Lung microvascular endothelial cell (primary cell): Measurements from ENCODE around the gene ERCC6L2. TPM values are rescaled to one million over a fixed set of nuclear protein-coding genes. Genes with fewer than 3 reads are reported as not detected.
A peak's percentile ranks its signal among the peaks of the same experiment; 100 is the strongest.

Experiments used
- DNase-seq, 2 donors: peaks; one replicate each; pipeline versions ENCODE4 v3.0.0 to v3.0.0-alpha.2; 2010; ENCODE audit warnings: low read depth in 2 of 2
- total RNA-seq: library from RNA; depleted of rRNA; stranded (reverse); fragments of >200 nt; gene quantifications from 2 replicates; pipeline ENCODE4 v1.2.1, GENCODE V29; 2014

ERCC6L2 gene, protein sequence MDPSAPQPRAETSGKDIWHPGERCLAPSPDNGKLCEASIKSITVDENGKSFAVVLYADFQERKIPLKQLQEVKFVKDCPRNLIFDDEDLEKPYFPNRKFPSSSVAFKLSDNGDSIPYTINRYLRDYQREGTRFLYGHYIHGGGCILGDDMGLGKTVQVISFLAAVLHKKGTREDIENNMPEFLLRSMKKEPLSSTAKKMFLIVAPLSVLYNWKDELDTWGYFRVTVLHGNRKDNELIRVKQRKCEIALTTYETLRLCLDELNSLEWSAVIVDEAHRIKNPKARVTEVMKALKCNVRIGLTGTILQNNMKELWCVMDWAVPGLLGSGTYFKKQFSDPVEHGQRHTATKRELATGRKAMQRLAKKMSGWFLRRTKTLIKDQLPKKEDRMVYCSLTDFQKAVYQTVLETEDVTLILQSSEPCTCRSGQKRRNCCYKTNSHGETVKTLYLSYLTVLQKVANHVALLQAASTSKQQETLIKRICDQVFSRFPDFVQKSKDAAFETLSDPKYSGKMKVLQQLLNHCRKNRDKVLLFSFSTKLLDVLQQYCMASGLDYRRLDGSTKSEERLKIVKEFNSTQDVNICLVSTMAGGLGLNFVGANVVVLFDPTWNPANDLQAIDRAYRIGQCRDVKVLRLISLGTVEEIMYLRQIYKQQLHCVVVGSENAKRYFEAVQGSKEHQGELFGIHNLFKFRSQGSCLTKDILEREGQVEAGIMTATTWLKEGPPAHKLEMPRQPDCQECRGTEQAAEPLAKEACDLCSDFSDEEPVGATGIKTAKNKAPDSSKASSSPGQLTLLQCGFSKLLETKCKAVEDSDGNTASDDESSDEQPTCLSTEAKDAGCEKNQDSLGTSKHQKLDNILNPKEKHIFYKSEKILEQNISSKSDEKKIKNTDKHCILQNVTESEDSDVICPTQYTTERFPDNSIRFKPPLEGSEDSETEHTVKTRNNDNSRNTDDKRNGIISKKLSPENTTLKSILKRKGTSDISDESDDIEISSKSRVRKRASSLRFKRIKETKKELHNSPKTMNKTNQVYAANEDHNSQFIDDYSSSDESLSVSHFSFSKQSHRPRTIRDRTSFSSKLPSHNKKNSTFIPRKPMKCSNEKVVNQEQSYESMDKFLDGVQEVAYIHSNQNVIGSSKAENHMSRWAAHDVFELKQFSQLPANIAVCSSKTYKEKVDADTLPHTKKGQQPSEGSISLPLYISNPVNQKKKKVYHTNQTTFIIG (N-terminal part only)
- total RNA-seq, result 29.9 and 48.2 TPM in 2 replicates

DNA sequence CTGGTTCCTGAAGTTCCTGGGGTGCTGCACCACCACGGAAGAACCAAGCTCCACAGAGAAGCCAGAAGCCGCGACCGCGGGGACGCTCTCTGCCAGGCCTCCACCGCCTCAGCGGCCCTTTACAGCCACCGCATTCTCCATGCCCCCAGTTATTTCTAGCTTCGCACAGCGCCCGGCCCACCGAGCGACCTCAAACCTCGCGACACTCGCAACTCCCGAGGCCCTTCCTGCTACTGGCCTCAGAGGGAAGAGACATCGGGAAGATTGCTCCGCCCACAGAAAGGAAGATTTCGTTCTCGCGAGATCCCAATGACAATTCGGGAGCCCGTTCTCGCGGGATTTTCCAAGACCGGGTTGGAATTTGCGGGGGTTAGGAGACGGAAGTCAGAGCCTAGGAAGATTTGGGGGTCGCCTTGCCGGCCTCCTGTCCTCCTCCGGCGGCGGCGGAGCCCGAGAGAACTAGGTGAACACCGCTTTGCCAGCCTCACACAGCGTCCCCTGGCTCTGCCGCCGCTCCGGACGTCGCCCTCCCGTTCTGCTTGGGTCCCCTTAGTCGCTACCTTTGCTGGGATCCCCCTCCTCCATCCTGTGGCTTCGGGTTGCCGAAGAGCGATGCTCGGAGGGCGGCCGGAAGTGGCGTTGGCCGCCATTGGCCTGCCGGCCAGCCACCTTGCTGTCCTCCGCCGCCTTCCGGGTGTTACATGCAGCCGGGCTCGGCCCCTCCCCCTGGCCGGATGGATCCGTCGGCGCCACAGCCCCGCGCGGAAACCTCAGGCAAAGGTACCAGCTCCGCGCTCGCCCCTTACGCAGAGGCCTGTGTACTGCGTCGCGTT is at the start of gene ERCC6L2:
TSS of gene ERCC6L2 (plus strand) at position 387 of the 833 bp plus-strand sequence. CDS start at position 735, 348 bp downstream.
- DNase-seq, result peak; percentile 97 to 99

DNA sequence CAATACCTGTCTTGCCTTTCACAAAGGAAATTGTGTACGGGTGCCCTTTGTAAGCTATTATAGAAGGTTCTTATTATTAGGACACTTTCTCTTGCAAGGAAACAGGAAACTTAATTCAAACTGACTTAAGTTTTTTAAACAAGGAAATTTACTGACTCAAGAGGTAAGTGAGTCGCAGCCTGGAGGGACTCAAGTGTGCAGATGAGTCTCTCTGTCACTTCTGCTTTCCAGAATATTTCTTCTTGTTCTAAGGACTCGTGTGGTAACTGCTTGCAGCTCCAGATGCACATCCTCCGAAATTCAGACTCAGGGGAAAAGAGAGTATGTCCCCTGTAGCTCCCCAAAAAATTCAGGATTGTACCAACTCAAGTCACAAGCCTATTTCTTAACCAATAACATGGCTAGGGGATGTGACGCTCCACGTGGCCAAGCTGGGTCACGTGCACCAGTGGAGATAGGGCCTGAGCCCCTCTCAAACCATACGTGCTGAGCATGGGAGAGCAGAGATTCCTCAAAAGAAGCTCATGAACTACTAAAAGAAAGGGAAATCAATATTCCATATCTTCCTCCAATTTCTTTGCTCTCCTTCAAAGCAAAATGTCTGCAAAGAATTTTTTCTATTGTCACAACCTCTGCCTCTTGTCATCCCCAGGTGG is 49.2 kb upstream of the ERCC6L2 start:
- no peak for DNase-seq

DNA sequence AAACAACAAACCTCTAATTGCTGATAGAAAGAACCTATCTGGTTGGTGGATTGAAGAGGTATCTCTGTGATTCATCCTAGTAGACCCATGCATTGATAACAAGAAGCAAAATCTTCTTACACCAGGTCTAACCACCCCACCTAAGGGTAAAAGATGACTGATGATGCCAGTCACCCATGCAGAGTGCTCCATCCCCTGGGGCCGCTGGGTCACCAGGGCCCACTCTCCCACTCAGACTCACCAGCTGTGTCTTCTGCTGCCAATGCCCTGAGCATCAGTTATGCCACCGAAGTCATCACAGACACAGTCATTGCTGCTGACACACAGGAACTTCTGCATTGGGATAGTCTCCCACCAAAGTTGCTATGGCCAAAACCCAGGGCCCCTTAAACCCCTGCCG is 44.7 kb upstream of the ERCC6L2 start:
- DNase-seq, result no peak

DNA sequence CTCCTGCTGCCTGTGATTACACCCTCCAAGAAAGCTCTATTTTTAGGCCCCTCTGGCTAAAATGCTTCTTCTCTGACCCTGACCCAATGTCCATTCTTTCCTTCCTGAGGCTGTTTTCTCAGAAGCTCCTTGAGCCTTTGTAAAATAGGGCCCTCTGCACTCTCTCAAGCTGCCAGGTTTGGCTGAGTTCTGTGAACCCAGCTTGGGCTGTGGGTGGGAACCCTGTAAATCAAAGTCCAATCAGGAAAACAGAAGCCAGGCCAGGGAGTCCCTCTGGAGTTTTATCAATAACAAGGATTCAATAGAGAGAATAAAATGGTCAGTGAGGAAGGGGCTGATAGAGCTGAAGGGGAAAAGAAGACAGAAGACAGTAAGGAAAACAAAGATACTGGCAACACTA is 43.7 kb upstream of the ERCC6L2 start:
- DNase-seq, result no peak

DNA sequence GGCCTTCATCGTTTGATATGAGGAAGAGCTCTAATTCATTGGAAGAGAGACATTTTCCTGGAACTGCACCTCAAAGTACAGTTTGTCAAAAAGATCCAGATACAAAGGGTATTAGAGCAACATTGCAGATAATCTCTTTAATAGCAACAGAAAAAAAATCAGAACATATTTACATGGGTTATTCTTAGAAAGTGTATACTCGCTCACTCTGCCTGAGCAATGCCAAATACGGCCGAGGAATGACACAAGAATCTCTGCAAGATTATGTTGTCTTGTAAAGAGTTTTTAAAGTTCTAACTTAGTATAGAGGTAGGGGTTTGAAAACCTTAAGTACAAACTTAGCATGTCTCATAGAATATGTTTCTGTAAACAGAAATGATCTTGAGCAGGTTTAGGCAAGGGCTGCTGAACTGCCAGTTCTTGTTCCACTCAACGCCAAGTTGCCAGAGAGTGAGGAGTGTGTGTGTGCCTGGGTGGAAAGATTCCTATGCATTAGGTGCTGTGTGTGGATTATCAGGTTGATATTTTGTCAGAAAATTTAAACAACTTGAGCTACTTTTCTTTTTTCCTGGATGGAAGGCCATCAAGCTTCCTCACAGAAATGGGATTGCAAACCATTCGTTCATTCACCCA is 41.8 kb upstream of the ERCC6L2 start:
- DNase-seq, result no peak

DNA sequence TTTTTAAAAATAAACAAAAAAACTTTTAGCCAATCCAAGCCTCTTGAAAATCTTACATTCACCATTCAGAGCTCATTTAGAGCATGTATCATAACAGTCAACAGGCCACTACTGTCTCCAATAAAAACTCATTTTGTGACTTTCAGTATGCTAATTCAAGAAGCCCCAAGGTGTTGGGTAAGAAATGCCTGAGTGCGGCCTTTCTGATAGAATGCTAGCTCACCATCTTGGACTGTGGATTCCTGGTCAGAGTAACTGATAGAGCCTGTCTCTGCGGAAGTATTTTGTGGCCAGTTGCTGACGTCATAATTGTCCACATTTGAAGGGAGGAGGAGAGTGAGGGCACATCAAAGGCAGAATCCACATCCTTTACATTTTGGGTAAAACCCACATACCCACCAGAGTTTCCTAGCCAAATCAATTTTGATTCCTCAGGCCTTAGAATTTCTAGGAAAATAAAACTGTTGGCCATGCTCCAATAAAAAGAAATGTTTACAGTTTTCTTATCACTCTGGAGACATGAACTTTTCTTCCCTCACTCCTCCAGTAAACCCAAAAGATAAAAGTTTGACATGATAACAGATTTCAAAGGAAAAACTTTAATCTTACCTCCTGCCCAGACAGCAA is 41.1 kb upstream of the ERCC6L2 start:
- DNase-seq, result no peak

DNA sequence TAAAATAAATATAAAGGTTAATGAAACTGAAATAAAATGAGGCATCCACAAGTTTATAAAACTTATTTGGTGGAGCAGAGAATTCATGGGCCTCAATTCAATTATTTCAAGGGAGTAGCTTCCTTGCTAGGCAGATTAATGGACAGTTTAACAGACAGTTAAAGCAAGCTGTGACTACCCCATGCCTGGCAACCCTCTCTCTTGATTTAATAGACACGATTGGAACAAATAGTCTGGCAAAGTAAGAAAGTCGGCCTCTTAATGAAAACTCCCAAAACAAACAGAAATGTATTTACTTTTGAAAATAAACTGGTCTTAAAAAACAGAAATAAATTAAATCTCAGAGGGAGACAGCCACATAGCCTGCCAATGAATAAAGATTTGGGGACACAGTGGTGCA is 40.1 kb upstream of the ERCC6L2 start:
- DNase-seq, result no peak

DNA sequence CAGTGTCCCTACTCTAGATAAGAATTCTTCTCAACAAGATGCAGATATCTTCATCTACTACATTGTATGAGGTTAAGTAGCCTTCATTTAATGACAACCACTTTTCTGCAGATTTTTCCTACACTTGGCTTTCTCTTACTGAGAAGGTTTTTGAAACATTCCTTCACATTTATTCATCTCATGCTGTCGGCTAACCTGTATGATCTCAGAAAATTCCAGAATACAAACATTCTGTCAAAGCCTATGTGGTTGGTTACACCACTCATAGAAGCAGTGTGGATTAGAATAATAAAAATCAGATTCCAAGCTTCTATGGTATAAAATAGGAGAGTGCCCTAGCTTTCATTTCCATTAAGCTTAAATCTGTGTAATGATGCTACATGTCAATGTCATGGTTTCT is 39.4 kb upstream of the ERCC6L2 start:
- DNase-seq, result no peak

DNA sequence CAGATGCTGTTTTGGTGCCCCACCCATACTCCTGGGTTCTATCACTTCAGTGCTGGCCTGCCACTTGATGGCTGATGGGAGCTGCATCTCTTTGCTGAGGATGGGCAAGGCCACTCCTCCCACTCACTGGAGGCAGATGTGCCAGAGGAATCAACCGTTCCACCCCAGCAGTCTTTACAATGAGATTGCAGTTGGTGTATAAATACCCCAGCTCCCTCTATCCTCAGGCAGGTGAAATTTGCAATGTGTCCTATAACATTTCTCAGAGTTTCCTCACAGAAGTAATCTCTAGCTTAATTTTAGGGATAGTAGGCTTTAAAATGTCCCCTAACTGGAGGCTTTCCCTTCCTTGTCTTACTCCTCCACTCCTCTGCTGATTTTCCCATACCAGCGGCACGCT is 36.5 kb upstream of the ERCC6L2 start:
- no peak for DNase-seq

DNA sequence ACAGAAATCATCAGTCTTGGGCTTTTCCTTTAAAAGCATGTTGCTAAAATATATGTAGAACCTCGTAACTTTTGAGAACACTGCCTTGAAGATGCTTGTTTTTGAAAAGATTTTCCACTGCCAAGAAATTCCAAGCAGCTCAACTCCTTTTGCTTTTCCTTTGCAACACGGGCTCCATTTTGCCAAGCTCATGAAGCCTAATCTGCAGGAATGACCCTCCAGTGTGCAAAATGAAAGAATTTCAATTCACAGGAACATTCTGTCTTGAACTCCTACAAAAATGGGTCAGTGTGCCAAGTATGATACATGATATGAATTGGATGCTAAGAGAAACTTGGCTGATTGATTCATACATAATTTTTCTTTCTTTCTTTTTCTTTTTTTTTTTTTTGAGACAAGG is 35.4 kb upstream of the ERCC6L2 start:
- no peak for DNase-seq

DNA sequence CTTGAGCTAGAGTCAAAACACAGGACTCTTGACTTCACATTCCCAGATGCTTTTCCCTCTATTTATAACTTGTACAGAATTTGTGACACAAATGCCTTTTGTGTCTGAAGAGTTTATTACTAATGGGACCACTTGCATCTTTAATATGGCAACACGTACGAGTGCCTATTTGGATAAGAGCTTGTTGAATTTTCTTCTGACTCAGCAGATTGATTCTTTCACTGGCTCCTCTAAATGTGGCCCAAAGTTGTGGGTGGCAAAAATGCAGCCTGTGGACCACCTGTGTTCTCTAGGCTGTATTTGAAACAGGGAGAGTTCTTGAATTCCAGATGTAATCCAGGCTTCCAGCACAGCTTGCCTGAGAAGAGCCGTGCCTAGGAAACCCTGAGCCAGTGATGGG is 34.1 kb upstream of the ERCC6L2 start:
- DNase-seq, result no peak

DNA sequence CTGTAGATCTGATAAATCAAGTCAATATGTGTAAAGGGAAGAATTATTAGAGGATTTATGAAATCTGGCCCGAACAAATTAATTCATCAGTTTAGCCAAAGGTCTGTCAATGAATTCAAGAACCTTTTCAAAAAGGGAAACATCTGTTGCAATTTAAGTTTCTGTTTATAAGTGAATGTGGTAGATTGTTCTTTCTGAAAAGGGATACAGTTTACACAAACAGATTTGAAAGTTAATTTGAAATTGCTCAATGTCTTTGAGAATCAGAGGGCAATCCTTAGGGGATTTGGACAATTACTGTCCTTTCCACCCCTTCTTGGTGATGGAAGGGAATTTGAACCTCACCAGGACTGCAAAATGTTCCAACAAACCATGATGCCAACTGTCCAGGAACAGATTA is 29.7 kb upstream of the ERCC6L2 start:
- no peak for DNase-seq

DNA sequence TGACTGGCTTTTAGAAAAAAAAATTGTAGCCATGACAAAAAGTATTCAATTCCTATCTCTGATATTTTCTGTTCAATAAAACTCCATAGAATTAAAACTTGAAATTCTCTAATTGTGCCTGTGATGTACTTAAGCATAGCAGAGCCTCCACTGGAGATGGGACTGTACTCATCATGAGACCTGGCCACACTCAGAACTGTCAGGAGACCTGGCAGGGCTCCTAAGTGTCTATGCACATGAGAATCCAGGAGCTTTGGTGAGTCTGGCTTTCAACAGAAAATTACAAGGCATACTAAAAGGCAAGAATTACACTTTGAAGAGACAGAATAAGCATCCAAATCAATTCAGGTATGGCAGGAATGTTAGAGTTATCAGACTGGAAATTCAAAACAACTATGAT is 26.7 kb upstream of the ERCC6L2 start:
- no peak for DNase-seq

DNA sequence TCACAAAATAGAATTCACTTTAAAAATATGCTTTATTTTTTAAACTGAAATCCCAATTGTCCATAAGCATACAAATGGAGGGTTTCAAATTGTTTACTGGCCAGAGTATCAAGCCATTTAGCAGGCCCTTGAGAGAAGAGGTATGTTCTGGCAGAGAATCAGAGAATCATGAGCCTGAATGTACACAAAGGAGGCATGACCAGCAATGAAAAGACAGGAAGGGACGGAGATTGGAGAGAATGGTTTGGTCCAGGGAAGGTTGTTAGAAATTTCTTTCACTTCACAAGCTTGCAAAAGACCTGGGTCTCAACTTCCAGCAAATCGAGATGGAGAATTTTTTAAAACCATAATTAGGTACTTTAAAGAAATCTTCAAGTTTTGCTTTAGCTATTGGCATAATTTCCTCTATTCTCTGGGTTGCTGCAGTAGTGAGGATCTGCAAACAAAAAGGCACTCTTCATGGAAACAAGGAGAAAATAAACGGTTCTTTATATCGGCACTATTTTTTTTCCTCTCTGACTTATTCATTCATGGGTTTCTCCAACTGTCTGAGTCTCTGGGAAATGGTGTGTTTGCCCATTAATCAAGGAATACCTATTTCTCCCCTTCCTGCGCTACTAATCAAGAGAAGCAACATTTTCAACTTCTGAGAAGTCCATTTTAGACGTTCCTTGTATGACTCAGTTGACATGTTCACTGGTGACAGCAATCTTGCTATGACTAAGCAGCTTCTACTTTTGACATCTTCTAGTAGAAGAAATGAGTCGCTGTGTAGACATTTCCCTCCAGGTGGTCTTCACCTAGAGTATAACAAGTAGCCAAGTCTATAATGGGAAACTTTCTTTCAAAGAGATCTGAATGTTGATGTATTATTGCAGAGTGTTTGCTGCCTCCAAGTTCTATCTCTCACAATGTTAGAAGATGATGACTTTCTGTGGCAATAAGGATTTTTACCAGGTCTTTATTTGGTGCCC is 23.1 kb upstream of the ERCC6L2 start:
- DNase-seq, result peak in 1 of 2 donors; percentile 68

DNA sequence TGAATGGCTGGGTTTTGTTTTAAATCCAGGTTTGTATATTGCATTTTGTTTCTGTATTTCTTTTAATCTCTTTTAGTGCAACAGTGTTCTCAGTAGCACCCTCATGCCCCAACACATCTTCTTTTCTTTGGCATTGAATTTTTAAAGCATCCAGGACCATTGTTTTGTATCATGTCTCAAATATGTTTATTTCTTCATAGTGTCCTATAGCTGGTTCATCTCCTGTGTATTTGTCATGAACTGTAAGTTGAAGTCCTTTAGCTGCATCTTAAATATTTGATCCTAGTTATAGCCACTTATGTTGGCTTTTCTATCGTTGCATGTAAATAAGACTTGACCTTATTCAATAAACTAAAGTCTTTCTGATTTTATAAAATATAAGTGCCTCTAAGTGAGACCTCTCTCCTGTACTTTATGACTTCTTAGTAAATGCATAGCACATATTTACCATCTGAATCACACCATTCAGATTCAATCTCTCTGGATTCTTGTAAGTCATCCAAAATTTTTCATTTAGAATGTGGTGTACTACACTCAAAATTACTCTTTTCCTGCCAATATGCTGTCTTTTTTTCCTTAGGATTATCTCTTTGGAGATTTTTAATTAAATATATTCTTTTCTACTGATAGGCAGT is 21.0 kb upstream of the ERCC6L2 start:
- peak in 1 of 2 donors; percentile 49 for DNase-seq

DNA sequence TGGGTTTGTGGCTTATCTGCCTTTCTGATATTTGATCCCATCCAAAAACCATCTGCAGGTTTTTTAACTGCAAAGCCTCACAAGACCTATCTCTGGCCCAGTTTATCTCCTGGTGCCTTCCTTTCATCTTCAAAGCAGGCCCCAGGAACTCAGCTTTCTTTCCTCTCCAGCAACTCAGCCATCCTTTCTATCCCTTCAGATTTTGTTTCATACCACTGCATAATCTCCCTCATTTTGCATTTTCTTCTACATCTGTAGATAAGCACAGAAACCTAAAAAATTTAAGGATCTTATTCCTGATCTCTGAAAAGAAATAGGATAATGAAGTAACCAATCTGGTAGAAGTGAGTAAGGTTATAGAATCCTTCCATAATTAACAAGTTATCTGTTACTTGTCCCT is 19.5 kb upstream of the ERCC6L2 start:
- DNase-seq, result no peak

DNA sequence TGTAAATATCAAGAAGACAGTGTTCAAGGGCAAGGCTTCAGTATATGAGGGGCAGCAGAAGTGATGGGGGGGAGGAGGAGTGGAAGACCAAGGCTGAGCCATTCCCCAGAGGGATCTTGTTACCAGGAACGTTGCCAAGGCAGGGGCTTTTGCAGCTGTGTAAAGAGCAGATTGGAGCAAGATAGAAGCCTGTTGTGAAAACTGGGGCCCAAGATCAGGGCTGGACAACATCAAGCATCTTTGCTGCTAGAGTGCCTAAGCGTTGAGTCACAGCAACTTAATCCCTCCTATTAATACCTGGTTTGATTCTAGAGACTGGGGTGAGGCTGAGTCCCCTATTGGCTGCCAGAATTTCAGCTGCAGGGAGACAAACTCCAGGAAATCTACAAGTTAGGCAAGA is 18.4 kb upstream of the ERCC6L2 start:
- peak in 1 of 2 donors; percentile 14 for DNase-seq

DNA sequence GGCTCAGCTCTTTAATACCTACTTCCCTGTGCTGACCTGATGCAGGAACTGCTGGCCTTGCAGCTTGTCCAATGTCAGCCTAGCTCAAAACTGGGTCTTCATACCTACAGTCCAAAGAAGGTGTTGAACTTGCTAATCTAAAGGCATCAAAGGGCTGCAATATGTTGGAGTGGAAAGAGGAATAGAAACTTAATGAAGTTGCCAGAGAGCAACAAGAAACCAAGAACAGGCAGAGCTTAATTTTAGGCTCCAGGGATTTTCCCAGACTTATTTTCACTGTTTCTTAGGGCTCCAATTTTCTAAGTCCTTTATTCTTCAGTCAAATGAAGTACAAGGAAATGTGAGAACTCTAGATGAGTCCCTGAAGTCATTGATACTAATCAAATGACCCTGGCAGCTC is 17.6 kb upstream of the ERCC6L2 start:
- DNase-seq, result no peak
